ENCODE measurements around the gene ELFN2. TPM values are rescaled to one million over a fixed set of nuclear protein-coding genes. Genes with fewer than 3 reads are reported as not detected.
A peak's percentile ranks its signal among the peaks of the same experiment; 100 is the strongest.

The ELFN2 gene
- total and polyA plus RNA-seq, 4 donors = 0.07 to 0.19 (median 0.08) TPM; not detected in 1

GRCh38 chr22:37442537-37442936, 15.3 kb upstream of the ELFN2 start:
- TF ChIP-seq GABPA (IDR thresholded peaks at IDR 0.05 in 1 of 2, conservative IDR thresholded peaks at IDR 0.05 in 1 of 2) = peak in 1 of 2 donors; percentile 60
- no peak for TF ChIP-seq HNF4G (IDR thresholded peaks at IDR 0.05)
- no peak for TF ChIP-seq ZBTB33 (IDR thresholded peaks at IDR 0.05)
- TF ChIP-seq CTCF (IDR thresholded peaks at IDR 0.05; ENCODE audit: low read depth, low read length, missing input control) = no peak
- H3K27me3 ChIP-seq (ENCODE audit: control insufficient read depth in 4 of 4, insufficient read depth in 4 of 4, low read length in 3 of 4) = peaks cover 0 to 3% (median 0%) of the 10 kb centered on the region in 4 donors
- H3K27ac ChIP-seq (ENCODE audit: low read depth in 1 of 2, low read length in 2 of 2) = no peak overlapping the region
- DNase-seq (ENCODE audit: low spot score) = no peak
- peaks cover 0 to 4% (median 2%) of the 10 kb centered on the region in 4 donors for H3K9me3 ChIP-seq (ENCODE audit: control insufficient read depth in 4 of 4, low read length in 3 of 4)
- no peak overlapping the region for H3K4me3 ChIP-seq (ENCODE audit: low read depth in 1 of 3, low read length in 3 of 3)
- H3K9ac ChIP-seq (ENCODE audit: low read depth in 1 of 2, low read length in 2 of 2) = no peak overlapping the region
- WGBS = 75% methylated on average over 2 of the region's 2 CpGs
- no peaks in the 10 kb centered on the region for H3K36me3 ChIP-seq (ENCODE audit: control insufficient read depth in 4 of 4, insufficient read depth in 3 of 4, low read depth in 1 of 4, low read length in 3 of 4)
- no peaks in the 10 kb centered on the region for H3K4me1 ChIP-seq (ENCODE audit: control insufficient read depth in 4 of 4, insufficient read depth in 4 of 4, low read length in 3 of 4)

- Histone ChIP-seq H3K36me3 (ENCODE audit: control insufficient read depth in 4 of 4, insufficient read depth in 3 of 4, low read depth in 1 of 4, low read length in 3 of 4) (no peaks in the 10 kb centered on the region), H3K9ac (ENCODE audit: low read depth in 1 of 2, low read length in 2 of 2) (no peak overlapping the region), H3K9me3 (ENCODE audit: control insufficient read depth in 4 of 4, low read length in 3 of 4) (peaks cover 0 to 4% (median 2%) of the 10 kb centered on the region in 4 donors), H3K4me3 (ENCODE audit: low read depth in 1 of 3, low read length in 3 of 3) (no peak overlapping the region), H3K27ac (ENCODE audit: low read depth in 1 of 2, low read length in 2 of 2) (no peak overlapping the region), H3K27me3 (ENCODE audit: control insufficient read depth in 4 of 4, insufficient read depth in 4 of 4, low read length in 3 of 4) (no peaks in the 10 kb centered on the region), H3K4me1 (ENCODE audit: control insufficient read depth in 4 of 4, insufficient read depth in 4 of 4, low read length in 3 of 4) (no peaks in the 10 kb centered on the region)
- no peak for TF ChIP-seq JUND (IDR thresholded peaks at IDR 0.05)
- no peak for TF ChIP-seq NR2F2 (IDR thresholded peaks at IDR 0.05)
- no peak for TF ChIP-seq GABPA (IDR thresholded peaks at IDR 0.05 in 1 of 2, conservative IDR thresholded peaks at IDR 0.05 in 1 of 2)
- TF ChIP-seq MAX (IDR thresholded peaks at IDR 0.05) = no peak
- TF ChIP-seq FOXA1 (IDR thresholded peaks at IDR 0.05) = no peak
- no peak for DNase-seq (ENCODE audit: low spot score)
- 72% methylated on average over 8 of the region's 8 CpGs for WGBS
These were observed 14.9 kb upstream of the ELFN2 start for GRCh38 chr22:37442135-37442534.

- H3K4me1 ChIP-seq (ENCODE audit: control insufficient read depth in 4 of 4, insufficient read depth in 4 of 4, low read length in 3 of 4) = no peaks in the 10 kb centered on the region
- H3K9ac ChIP-seq (ENCODE audit: low read depth in 1 of 2, low read length in 2 of 2) = no peak overlapping the region
- no peak overlapping the region for H3K4me3 ChIP-seq (ENCODE audit: low read depth in 1 of 3, low read length in 3 of 3)
- 91% methylated on average over 4 of the region's 4 CpGs for WGBS
- no peak for TF ChIP-seq FOXA2 (IDR thresholded peaks at IDR 0.05)
- no peak for TF ChIP-seq MAX (IDR thresholded peaks at IDR 0.05)
- H3K36me3 ChIP-seq (ENCODE audit: control insufficient read depth in 4 of 4, insufficient read depth in 3 of 4, low read depth in 1 of 4, low read length in 3 of 4) = no peaks in the 10 kb centered on the region
- no peaks in the 10 kb centered on the region for H3K27me3 ChIP-seq (ENCODE audit: control insufficient read depth in 4 of 4, insufficient read depth in 4 of 4, low read length in 3 of 4)
- DNase-seq (ENCODE audit: low spot score) = no peak
- peaks cover 0 to 4% (median 2%) of the 10 kb centered on the region in 4 donors for H3K9me3 ChIP-seq (ENCODE audit: control insufficient read depth in 4 of 4, low read length in 3 of 4)
- H3K27ac ChIP-seq (ENCODE audit: low read depth in 1 of 2, low read length in 2 of 2) = no peak overlapping the region
These were observed 13.6 kb upstream of the ELFN2 start for GRCh38 chr22:37440875-37441274.

Data from liver (tissue), 9 donors.